ENCODE results near the gene PDCD11.

DNA sequence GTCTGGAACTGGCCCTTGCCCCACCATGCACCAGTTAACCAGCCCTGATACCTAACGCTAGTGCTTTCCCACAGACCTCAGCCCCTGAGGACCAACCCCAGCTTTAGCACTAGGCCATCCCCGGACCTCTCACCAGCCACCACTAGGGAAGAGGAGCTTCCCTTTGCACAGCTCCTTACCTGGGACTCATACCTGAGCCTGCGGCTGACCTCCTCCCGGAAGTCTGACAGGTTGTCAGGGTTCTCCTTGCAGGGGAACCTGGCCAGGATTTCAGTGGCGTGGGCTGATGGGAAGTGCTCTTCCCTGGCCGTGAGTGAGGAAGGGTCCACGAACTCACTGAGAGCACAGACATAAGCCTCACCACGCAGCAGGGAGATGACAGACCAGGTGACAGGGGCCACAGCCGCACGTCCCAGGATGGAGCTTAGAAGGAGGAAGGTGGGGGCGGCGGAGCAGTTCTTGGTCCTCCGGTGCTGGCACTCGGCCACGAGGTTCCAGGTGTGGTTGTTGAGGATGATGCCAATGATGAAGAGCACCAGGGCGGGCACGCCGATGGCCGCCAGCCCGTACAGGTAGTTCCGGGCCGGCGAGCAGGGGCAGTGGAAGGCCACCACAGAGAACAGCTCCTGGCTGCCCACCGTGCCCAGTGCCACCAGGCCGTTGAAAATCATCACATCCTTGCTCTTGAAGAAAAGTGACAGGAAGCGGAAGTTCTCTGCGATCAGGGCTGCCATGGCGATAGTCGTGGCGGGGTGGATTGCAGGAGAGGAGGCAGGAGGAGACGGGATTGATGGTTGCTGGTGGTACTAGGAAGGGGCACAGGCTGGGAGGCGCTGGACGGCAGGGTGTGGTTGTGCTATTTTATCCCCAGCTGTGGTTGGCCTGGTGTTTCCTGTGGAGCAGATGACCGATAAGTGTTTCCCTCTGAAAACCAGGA, 53.0 kb downstream of the PDCD11 start:
- TF ChIP-seq, protein P1, sequence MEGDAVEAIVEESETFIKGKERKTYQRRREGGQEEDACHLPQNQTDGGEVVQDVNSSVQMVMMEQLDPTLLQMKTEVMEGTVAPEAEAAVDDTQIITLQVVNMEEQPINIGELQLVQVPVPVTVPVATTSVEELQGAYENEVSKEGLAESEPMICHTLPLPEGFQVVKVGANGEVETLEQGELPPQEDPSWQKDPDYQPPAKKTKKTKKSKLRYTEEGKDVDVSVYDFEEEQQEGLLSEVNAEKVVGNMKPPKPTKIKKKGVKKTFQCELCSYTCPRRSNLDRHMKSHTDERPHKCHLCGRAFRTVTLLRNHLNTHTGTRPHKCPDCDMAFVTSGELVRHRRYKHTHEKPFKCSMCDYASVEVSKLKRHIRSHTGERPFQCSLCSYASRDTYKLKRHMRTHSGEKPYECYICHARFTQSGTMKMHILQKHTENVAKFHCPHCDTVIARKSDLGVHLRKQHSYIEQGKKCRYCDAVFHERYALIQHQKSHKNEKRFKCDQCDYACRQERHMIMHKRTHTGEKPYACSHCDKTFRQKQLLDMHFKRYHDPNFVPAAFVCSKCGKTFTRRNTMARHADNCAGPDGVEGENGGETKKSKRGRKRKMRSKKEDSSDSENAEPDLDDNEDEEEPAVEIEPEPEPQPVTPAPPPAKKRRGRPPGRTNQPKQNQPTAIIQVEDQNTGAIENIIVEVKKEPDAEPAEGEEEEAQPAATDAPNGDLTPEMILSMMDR (conservative IDR thresholded peaks at IDR 0.05) = no peak
- TF ChIP-seq EZH2 (IDR thresholded peaks at IDR 0.05; ENCODE audit: low read depth) = no peak

Data from PC-9 (cell line).